SW480 (cell line): ENCODE measurements around the gene RHD.
"Not testable (repeated sequence)": the region's sequence is repeated elsewhere in the genome, so short reads cannot be mapped to it uniquely, and the experiment has no call there.

Experiments
- DNase-seq: peaks from one replicate; pipeline ENCODE4 v3.0.0-alpha.2; 2016; ENCODE audit warnings: low spot score

Gene RHD

DNA sequence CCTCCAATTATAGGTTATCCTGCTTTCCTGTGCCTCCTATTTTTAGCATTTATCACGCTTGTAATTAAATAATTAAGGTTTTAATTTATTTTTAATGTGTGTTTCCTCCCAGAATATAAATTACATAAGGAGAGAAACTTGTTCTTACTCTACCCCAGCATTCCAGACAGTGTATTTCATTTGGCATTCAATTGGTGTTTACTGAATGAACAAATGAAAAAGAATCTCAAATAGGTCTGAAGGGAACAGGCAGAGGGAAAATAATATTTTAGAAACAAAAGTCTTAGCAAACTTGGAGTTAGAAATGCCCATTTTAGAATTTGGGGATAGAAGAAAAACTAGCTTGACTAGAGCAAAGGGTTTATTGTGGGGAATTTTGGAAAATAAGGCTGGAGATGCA, 15.1 kb upstream of the RHD start:
- DNase-seq: no peak

DNA sequence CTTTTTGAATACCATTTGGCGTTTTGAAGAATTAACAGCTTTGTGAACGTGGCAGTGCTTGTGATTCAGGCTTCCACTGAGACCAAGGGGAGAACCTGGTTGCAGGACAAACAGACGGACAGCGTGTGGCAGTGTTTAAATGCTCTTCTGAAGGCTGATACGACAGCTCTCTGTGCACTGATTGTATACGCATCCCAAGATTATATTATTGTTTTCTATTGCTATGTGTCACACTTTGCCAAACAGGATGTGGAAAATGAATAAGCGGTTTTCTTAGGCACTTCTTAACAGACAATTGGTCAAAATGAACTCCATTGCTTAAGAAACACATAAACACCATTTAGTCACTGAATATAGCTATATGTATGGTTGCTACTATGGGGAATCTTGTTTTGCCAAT, 12.5 kb upstream of the RHD start:
- DNase-seq: not testable (repeated sequence)

DNA sequence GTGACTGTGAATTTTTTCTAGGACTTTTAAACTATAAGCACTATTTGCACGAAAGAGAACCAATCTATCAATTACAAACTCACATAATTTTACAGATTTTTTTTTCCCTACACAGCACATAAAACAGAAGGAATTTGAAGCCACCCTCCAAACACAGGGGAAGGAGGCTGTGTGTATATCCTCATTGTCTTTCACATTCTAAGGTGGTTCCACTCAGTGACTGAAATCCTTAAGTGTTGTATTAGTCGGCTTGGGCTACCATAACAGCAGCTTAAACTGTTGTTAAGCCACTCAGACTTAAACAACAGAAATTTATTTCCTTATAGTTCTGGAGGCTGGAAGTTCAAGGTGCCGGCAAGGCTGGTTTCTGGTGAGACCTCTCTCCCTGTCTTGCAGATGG, 12.0 kb upstream of the RHD start:
- not testable (repeated sequence) for DNase-seq

DNA sequence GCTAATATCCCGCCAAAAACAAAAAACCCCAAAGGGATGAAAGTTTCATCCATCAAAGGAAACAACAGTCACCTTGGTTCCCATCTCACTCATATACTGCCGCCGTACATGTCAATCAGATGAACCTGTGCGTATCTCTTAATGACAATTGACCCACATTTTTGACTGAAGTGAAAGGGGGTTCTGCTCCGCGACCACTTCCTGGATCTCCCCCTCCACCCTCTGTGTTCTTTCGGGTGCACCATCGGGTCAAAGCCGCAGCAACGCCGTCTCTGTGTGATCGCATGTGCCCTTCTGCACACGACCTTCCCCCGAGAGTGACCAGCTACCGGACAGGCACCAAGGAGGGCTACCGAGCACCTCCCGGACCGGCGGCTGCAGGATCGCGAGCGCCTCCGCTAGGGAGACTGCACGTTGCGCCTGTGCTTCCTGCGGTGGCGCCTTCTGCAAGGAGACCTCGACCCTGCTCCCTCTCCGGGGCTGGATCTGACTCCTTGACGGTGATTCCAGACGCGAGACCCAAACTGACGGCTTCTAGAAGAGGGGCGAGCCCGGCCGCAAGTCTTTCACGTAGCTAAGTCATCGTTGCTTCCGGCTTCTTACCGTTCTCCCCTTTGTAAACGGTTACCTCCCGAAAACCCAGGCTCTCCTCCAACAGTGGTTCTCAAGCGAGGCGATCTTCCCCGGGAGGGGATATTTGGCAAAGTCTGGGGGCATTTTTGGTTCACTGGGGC, 5.6 kb upstream of the RHD start:
- DNase-seq: not testable (repeated sequence)

DNA sequence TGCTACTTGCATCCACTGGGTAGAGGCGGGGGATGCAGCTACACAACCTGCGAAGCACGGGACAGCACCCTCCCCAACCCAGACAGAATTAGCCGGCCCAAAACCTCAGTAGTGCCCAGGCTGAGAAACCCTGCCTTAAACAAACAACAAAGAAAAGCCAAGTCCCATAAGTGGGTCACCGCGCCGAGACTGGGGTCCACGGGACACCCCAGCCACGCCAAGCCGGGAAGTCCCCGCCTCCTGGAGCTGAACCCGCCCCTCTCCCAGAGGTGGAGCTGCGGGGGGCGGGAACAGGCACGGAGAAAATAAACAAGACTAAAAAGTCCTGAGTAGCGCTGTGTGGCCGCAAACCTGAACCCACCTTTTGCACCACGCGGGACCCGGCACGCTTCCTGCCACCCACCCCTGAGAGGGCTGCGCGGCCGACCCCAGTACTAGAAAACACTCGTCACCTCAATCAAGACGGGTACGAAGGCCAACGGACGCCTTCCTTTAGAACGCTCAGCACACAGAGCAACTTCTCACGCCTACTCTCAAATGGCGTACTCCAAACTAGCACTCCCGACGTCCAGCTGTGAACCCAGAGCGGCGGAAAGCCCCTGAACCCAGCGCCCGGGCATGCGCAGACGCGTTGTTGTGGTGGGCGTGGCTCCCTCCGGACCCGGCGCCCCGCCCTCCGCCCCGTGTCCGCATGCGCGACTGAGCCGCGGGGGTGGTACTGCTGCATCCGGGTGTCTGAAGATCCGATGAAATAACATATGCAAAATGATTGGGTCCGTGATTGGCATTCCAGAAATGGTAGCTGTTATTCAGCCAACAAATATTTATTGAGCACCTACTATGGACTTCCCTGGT, 4.8 kb upstream of the RHD start:
- peak; percentile 58 for DNase-seq

DNA sequence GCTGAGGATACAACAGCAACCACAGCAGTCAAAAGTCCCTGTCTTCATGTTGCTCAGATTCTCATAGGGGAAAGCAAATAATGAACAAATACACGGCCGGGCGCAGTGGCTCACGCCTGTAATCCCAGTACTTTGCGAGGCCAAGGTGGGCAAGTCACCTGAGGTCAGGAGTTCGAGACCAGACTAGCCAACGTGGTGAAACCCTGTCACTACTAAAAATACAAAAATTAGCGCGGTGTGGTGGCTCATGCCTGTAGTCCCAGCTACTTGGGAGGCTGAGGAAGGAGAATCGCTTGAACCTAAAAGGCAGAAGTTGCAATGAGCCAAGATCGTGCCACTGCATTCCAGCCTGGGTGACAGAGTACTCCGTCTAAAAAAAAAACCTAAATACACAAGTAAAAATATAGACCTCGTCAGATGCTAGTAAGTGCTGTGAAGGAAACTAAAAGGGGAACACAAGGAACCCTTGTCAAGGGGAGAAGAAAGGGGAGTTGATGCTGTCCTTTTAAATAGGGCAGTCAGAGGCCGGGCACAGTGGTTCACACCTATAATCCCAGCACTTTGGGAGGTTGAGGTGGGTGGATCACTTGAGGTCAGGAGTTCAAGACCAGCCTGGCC, 4.1 kb upstream of the RHD start:
- DNase-seq: not testable (repeated sequence)

DNA sequence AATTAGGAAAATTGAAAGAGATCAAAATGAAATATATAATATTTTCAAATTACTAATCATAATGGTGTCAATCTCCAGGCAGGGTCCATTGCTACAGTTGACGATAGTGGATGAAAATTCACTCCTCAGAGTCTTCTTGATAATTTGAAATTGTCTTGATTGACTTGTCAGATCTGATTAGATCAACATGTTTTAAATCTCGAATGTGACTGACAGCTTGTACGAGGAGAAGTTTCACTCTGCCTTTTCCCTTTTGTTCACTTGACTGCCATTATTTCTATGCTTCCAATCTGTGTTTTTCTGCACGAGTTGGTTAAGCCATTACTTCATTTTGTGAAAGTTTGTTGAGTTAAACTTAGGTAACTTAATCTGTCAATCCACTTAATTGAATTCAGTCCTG, 3.3 kb downstream of the RHD start:
- not testable (repeated sequence) for DNase-seq

DNA sequence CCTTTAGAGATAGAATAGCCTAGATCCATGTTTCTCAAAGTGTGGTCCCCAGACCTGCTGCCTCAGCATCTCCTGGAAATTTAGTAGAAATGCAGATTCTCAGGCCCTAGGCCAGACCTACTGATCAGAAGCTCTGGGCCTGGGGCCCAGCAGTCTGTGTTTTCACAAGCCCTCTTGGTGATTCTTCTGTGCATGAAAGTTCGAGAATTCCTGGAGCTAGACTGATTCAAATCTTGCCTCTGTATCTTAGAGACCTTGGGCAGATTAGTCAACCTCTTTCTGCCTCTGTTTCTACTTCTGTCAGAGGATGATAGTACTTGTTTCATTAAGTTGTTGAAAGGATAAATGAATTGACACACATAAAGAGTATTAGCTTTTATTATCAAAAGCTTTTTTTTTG, 5.0 kb downstream of the RHD start:
- DNase-seq: not testable (repeated sequence)

DNA sequence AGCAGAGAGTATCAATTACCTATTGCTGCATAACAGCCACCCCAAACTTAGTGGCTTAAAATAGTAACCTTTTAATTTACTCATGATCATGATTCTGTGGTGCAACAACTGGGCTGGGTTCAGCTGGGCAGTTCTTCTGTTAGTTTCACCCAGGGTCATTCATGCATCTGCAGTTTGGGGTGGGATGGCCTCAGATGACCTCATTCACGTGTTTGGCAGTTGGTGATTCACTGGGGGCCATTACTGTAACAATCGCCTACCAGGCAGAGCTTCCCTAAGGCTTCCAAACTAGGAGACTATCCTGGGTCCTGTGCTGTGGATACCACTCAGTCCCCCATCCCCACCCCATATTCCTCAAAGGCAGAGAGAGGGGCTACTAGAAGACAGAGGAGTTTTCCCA, 6.0 kb downstream of the RHD start:
- DNase-seq: not testable (repeated sequence)

DNA sequence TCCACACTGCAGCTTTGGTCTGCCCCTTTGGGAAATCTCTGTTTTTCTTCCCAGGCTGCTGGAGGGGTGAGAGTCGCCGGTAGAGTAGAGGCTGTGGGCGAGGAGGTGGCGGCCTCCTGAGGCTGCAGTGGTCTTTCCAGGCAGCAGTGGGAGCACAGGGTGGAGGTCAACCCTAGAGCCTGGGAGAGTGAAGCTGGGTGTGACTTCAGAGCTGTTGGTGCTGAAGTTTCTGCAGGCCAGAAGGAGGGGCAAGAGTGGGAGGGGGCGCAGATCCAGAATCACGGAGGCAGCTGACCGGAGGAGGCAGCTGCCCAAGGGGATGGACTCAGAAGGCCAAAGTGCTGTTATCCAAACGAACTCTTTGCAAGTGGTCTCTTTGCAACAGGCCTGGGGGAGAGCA, 6.5 kb downstream of the RHD start:
- DNase-seq: not testable (repeated sequence)

DNA sequence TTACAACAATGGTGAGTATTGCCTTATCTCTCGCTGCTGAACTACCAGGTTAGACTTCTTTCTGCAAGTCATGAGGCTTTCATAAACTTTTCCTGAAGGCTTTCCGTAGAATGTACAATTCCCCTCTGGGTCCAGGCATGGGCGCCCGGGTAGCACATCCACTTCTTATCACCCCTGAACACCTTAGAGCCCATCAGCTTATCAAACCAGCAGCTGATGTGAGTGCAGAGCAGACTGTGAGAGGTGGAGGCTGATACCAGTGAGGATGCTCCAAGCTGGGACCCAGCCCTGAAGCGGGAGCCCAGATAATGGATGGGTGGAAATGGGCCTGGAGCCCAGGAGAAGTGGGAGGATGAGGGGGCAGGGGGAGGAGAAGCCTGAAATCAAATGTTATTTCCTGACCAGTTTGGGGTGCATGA, 7.4 kb downstream of the RHD start:
- DNase-seq: not testable (repeated sequence)

DNA sequence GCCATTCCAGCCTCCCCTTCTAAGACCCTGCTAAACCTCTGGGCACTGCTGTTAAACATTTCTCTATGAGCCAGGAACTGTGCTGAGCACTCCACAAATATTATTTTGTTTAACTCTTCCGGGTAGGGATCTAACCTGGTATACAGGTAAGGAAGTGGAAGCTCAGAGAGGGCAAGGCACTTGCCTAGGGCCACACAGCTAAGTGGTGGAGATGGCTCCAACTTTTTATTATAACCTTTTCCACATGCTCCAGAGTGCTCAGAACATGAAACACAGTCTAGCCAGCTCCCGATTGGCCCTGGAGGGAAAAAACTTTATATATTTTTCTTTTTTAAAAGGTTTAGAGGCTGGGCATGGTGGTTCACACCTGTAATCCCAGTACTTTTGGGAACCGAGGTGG, 13.6 kb downstream of the RHD start:
- not testable (repeated sequence) for DNase-seq

DNA sequence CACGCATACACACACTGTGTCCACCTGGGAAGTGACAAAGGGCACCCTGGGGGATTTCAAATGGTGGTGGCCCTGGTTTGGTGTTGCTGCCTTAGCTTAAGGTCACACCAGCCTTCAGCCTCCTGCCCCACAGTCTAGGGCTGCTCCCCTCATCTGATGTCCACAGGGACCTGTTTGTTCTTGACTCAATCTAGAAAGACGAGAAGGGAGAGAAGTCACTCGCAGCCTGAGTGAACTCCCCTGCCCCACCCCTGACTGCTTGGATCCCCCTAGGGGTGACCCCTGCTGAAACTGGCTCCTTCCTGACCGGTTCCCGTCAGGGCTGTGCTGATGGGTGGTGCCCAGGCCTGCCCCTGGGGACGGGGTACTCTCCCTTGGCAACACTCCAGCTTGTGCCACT, 14.9 kb downstream of the RHD start:
- DNase-seq: not testable (repeated sequence)

DNA sequence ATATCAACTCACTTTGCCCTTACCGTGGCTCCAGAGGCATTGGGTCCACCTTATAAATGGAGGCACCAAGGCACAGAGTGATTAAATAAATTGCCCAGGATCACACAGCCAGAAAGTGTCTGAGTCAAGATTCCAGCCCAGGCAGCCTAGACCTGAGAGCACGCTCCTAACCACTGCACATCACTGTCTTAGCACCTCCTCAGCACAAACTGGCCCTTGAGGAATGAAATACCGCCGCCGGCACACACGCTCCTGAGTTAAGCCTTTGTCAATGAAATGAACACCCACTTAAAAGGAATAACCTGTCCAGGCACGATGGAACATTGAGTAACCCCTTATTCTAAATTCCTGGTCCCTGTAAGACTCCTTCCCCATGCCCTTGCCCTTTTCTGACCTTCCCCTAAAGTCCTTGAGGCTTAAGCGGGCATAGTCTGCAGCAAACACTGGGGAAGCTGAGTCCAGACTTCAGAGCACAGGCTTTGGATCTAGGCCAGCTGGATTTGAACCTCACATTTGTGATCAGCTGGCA, 16.3 kb downstream of the RHD start:
- DNase-seq: not testable (repeated sequence)

DNA sequence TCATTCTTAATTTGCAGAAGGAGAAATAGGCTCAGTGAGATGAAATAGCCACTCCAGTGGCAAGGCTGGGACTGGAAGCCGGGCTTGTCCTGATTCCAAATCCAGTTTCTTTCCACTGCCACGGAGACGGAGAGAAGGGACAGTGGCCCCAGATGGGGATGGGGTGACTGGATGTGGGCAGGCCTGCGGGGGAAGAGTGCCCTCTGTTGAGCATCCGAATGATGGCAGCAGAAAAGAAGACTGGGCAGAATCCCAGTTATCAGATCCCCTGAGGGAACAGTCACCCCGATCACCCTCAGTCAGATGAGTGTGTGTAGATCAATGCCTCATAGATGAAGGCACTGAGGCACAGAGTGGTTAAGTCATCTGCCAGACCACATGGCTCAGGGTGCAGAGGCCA, 17.7 kb downstream of the RHD start:
- not testable (repeated sequence) for DNase-seq

DNA sequence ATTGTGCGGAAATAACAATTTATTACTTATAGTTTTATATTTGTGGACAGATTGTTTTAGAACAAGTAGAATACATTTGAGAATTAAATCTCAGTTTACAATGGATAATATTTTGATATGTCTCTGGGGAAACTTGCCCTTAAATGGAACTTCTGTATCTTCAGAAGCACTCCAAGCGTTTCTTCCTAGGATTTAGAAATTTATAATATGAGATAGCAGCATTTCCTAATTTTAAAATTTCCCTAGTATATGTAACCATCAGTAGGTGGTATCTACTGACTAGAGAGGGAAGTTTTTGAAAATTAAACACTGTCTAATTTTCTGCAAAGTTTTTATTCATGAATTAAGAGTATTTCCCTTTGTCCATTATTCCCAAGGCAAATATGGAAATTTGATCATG, 21.1 kb downstream of the RHD start:
- DNase-seq: not testable (repeated sequence)

DNA sequence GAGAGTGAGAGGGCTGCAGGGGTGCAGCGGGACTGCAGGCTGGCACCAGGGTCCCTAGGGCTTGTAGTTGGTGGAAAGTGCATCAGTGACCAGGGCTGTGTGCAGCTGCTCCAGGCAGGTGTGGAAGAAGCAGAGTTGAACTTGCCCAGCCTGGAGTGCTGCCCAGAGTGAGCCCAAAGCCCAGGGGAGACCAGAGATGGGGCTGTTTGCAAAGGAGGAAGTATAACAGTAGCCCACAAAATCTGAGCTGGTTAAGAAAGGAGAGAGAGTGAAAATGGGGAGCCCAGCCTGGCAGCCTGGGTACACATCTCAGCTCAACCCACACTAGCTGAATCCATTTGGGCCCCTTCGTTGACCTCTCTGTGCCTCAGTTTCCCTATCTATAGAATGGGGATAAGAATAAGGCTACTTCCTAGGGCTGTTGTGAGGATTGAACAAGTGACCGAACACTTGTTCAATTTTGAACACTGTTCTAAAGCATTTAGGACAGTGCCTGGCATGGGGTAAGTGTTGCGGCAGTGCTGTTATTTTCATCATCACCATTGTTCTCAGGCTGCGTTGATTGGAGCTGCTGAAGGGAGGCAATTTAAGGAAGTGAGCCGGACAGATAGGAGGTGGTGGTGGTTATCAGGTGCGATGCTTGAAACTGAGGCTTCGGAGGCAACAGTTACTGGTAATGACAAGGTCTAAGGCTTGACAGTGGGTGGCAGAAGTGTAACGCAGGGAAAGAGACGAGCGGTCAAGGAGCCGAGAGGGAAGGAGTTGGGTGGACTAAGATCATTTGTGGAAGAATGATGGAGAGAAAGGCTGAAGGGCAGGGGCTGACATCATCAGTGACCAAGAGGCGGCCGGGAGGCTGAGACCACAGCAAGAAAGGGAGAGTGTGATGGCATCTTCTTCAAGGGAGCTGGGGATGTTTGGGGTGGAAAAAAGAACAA, 22.8 kb downstream of the RHD start:
- DNase-seq: not testable (repeated sequence)

DNA sequence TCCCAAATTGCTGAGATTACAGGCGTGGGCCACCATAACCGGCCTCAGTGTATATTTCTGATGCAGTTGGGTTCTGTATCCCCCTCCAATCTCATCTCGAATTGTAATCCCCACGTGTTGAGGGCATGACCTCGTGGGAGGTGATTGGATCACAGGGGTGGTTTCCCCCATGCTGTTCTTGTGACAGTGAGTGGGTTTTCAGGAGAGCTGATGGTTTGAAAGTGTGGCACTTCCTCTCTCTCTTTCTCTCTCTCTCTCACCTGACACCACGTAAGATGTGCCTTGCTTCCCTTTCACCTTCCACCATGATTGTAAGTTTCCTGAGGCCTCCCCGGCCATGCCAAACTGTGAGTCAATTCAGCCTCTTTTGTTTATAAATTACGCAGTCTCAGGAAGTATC, 24.2 kb downstream of the RHD start:
- DNase-seq: not testable (repeated sequence)

DNA sequence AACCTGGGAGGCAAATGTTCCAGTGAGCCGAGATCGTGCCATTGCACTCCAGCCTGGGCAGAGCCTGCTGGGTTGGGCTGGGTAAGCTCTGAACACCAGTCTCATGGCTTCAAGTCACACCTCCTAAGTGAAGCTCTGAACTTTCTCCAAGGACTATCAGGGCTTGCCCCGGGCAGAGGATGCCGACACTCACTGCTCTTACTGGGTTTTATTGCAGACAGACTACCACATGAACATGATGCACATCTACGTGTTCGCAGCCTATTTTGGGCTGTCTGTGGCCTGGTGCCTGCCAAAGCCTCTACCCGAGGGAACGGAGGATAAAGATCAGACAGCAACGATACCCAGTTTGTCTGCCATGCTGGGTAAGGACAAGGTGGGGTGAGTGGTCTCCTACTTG, 28.4 kb downstream of the RHD start:
- DNase-seq: not testable (repeated sequence)

DNA sequence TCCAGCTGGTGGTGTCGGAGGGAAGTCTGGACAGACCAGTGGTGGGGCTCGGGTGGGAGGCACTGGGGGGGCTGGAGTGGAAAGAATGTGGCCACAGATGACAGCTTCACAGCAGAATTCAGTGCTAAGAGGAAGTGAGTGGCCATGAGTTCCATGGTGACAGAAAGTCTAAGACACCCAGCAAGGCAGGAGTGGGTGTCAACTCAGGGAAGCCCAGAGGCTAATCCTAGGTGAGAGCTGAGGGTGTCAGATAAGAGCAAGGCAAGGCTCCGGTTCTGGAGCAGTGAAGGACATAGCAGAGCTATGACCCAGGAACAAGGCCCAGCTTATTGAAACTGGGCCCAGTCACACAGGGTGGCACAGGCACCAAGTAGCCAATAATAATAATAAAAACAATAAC, 30.0 kb downstream of the RHD start:
- not testable (repeated sequence) for DNase-seq

DNA sequence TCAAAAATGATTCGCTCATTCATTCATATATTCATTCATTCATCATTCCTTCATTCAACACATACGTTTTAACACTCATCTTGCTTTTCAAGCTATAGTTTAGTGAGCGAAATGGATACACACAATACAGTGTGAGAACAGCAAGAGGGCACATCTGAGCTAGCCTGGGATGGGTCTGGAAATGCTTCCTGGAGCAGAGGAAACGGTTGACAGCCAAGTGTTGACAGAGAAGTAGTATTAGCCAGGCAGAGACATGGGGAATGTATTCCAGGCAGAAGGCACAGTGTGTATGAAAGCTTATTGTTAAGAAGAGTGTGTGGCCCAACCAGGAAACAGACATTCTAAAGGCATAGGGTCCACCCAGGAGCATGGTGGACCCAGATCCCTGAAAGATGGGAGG, 32.6 kb downstream of the RHD start:
- not testable (repeated sequence) for DNase-seq
